ENCODE measurements around the gene ZC3H7B. TPM values are rescaled to one million over a fixed set of nuclear protein-coding genes. Genes with fewer than 3 reads are reported as not detected.

Gene ZC3H7B
- total RNA-seq, 6 experiments from 2014 or later = 26.5 to 50.1 (median 42.7) TPM

DNA sequence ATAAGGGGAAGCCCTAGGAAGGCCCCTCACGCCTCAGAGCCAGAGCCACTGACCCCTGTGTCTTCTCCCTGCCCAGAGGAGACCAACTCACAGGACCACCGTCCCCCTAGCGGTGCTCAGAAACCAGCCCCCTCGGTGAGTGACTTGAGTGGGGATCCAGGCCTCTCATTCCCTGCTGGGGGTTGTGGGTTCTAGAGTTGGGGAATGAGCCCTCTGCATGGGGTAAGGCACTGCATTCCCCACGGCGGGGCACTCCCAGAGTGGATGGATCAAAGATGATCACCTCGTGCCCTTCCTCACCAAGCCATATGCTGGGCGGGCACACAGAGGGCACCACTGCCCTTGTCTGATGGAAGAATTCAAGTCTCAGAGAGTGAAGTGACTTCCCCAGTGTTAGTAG, 39.7 kb downstream of the ZC3H7B start:
- H3K9me3 ChIP-seq = no peaks in the 10 kb centered on the region
- DNase-seq (no peak), ATAC-seq (no peak)
- H3K4me3 ChIP-seq = no peak overlapping the region
- intact Hi-C loops (cut with DNase I) = no loop called here
- TF ChIP-seq POLR2A (IDR thresholded peaks at IDR 0.05) = no peak
- TF ChIP-seq, protein P1, sequence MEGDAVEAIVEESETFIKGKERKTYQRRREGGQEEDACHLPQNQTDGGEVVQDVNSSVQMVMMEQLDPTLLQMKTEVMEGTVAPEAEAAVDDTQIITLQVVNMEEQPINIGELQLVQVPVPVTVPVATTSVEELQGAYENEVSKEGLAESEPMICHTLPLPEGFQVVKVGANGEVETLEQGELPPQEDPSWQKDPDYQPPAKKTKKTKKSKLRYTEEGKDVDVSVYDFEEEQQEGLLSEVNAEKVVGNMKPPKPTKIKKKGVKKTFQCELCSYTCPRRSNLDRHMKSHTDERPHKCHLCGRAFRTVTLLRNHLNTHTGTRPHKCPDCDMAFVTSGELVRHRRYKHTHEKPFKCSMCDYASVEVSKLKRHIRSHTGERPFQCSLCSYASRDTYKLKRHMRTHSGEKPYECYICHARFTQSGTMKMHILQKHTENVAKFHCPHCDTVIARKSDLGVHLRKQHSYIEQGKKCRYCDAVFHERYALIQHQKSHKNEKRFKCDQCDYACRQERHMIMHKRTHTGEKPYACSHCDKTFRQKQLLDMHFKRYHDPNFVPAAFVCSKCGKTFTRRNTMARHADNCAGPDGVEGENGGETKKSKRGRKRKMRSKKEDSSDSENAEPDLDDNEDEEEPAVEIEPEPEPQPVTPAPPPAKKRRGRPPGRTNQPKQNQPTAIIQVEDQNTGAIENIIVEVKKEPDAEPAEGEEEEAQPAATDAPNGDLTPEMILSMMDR (IDR thresholded peaks at IDR 0.05) = no peak
- WGBS (ENCODE audit: insufficient coverage, low coverage, low lambda C conversion rate, missing lambda C conversion rate) = 100% methylated on average over 1 of the region's 8 CpGs
- peaks cover 0 to 30% (median 13%) of the 10 kb centered on the region in 4 donors for H3K4me1 ChIP-seq
- no peaks in the 10 kb centered on the region for H3K27me3 ChIP-seq
- H3K36me3 ChIP-seq = peaks cover 0 to 25% (median 9%) of the 10 kb centered on the region in 4 donors
- H3K27ac ChIP-seq = no peak overlapping the region

DNA sequence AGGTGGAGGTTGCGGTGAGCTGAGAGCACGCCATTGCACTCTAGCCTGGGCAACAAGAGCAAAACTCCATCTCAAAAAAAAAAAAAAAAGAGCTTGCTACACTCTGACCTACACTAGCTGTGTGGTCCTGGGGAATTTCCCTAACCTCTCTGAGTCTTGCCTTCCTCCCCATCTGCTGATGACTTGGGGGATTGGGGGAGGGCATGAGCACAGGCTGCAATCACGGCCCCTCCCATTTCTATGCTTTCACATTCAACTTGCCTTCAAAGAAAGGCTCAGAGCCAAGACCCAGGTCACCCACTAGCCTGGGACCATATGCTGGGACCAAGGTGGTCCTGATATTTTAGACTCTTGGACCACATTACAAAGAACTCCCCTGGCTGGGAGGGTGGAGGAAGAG, 40.7 kb downstream of the ZC3H7B start:
- Histone ChIP-seq H3K9me3 (no peaks in the 10 kb centered on the region), H3K27ac (peak overlapping the region in 1 of 3 donors; percentile 24), H3K27me3 (no peaks in the 10 kb centered on the region), H3K36me3 (peaks cover 0 to 28% (median 13%) of the 10 kb centered on the region in 4 donors), H3K4me1 (peaks cover 0 to 40% (median 18%) of the 10 kb centered on the region in 4 donors), H3K4me3 (no peak overlapping the region)
- WGBS (ENCODE audit: insufficient coverage, low coverage, low lambda C conversion rate, missing lambda C conversion rate) = 100% methylated on average over 2 of the region's 3 CpGs
- intact Hi-C loops (cut with DNase I) = no loop called here
- no peak for ATAC-seq
- no peak for DNase-seq
- TF ChIP-seq POLR2A (IDR thresholded peaks at IDR 0.05) = no peak
- TF ChIP-seq, protein P1 (IDR thresholded peaks at IDR 0.05) = no peak

DNA sequence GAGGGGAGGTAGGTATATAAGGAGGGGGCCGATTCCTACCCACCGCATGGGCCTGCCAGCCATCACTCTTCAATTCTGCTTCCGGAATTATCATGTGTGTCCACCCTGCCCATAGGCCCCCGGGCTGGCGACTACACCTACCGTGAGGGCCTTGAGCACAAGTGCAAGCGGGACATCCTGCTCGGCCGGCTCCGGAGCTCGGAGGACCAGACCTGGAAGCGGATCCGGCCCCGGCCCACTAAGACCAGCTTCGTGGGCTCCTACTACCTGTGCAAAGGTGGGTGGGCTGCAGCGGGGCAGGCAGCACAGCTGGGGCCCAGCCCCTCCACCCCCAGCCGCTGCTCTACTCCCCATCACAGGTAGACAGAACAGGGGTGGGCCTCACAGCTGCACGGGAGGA, 42.0 kb downstream of the ZC3H7B start:
- peaks cover 0 to 52% (median 26%) of the 10 kb centered on the region in 4 donors for H3K4me1 ChIP-seq
- ATAC-seq (no peak), DNase-seq (no peak)
- no peaks in the 10 kb centered on the region for H3K9me3 ChIP-seq
- intact Hi-C loops (cut with DNase I) = no loop called here
- TF ChIP-seq, protein P1 (IDR thresholded peaks at IDR 0.05) = no peak
- TF ChIP-seq POLR2A (IDR thresholded peaks at IDR 0.05) = no peak
- no peak overlapping the region for H3K4me3 ChIP-seq
- no peaks in the 10 kb centered on the region for H3K27me3 ChIP-seq
- WGBS (ENCODE audit: insufficient coverage, low coverage, low lambda C conversion rate, missing lambda C conversion rate) = no CpG with 5 or more reads among the region's 18 CpGs
- H3K27ac ChIP-seq = peak overlapping the region in 2 of 3 donors; percentile 30 to 88
- peaks cover 0 to 32% (median 17%) of the 10 kb centered on the region in 4 donors for H3K36me3 ChIP-seq

DNA sequence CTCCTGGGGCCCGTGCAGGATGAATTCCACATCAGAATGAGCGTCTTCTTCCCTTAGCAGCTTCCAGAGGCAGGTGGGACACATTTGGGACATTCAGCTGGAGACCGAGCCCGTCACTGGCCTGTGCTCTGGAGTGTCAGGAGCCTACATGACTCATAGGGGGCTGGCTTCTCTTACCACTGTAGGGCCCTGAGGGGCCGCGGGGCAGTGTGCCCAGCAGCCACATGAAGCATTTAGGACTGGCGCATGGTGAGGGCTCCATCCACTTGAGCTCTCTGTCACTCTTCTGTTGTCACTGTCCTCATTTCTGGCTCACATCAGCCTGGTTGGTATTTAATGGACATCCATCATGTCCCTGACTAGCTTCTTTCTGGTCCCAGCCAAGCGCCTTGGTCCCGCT, 42.4 kb downstream of the ZC3H7B start:
- WGBS (ENCODE audit: insufficient coverage, low coverage, low lambda C conversion rate, missing lambda C conversion rate) = 84% methylated on average over 3 of the region's 9 CpGs
- H3K27ac ChIP-seq = peak overlapping the region in 2 of 3 donors; percentile 30 to 88
- H3K9me3 ChIP-seq = no peaks in the 10 kb centered on the region
- peaks cover 0 to 36% (median 19%) of the 10 kb centered on the region in 4 donors for H3K36me3 ChIP-seq
- H3K4me1 ChIP-seq = peaks cover 0 to 54% (median 26%) of the 10 kb centered on the region in 4 donors
- no peaks in the 10 kb centered on the region for H3K27me3 ChIP-seq
- intact Hi-C loops (cut with DNase I) = no loop called here
- H3K4me3 ChIP-seq = no peak overlapping the region
- TF ChIP-seq POLR2A (IDR thresholded peaks at IDR 0.05) = no peak
- TF ChIP-seq, protein P1 (IDR thresholded peaks at IDR 0.05) = no peak
- DNase-seq (no peak), ATAC-seq (peak in 1 of 4 donors; percentile 10)
